Skeletal muscle tissue (tissue), 4 donors: ENCODE results near the gene DLGAP1. TPM values are rescaled to one million over a fixed set of nuclear protein-coding genes. Genes with fewer than 3 reads are reported as not detected.
"Not testable (repeated sequence)": the region's sequence is repeated elsewhere in the genome, so short reads cannot be mapped to it uniquely, and the experiment has no call there.

Source experiments
- H3K27ac ChIP-seq: one replicate; pipeline ENCODE4 v1.7.0; 2013; ENCODE audit warnings: mild to moderate bottlenecking, low read depth, low read length, inconsistent platforms
- H3K27me3 ChIP-seq, 3 donors: one replicate each; pipeline ENCODE4 v1.7.0; 2013; ENCODE audit warnings: low read length in 3 of 3; ENCODE audit not compliant: control insufficient read depth in 3 of 3, insufficient read depth in 3 of 3
- H3K36me3 ChIP-seq, 3 donors: one replicate each; pipeline ENCODE4 v1.7.0; 2013; ENCODE audit warnings: low read length in 3 of 3; ENCODE audit not compliant: control insufficient read depth in 3 of 3, insufficient read depth in 3 of 3
- H3K4me1 ChIP-seq, 3 donors: one replicate each; pipeline ENCODE4 v1.7.0; 2013; ENCODE audit warnings: low read length in 3 of 3, mild to moderate bottlenecking in 3 of 3; ENCODE audit not compliant: control insufficient read depth in 3 of 3, insufficient read depth in 3 of 3
- H3K4me3 ChIP-seq, 3 donors: one replicate each; pipeline ENCODE4 v1.7.0; 2013; ENCODE audit warnings: low read length in 3 of 3
- H3K9ac ChIP-seq, 3 donors: one replicate each; pipeline ENCODE4 v1.7.0; 2013; ENCODE audit warnings: low read length in 3 of 3, mild to moderate bottlenecking in 3 of 3, moderate library complexity in 2 of 3, low read depth in 1 of 3
- H3K9me3 ChIP-seq, 3 donors: one replicate each; pipeline ENCODE4 v1.7.0; 2013; ENCODE audit warnings: low read length in 3 of 3; ENCODE audit not compliant: control insufficient read depth in 3 of 3
- total RNA-seq: library from RNA; depleted of rRNA; stranded (reverse); fragments of >200 nt; gene quantifications from one replicate; pipeline ENCODE4 v1.2.3, GENCODE V29; 2014
- donor health status: Osteomylitis.

The DLGAP1 gene
- total RNA-seq, 1 donor from 2014 or later = 0.52 TPM

GRCh38 chr18:3619222-3619621 lies 835.9 kb downstream of the DLGAP1 start:
- H3K27me3 ChIP-seq = no peaks in the 10 kb centered on the region
- no peak overlapping the region for H3K27ac ChIP-seq
- no peak overlapping the region for H3K9ac ChIP-seq
- peaks cover 0 to 2% (median 0%) of the 10 kb centered on the region in 3 donors for H3K9me3 ChIP-seq
- peaks cover 10 to 17% (median 12%) of the 10 kb centered on the region in 3 donors for H3K4me1 ChIP-seq
- no peak overlapping the region for H3K4me3 ChIP-seq
- no peaks in the 10 kb centered on the region for H3K36me3 ChIP-seq

GRCh38 chr18:3616744-3617143 lies 838.4 kb downstream of the DLGAP1 start:
- Histone ChIP-seq H3K27me3 (no peaks in the 10 kb centered on the region), H3K9ac (no peak overlapping the region), H3K9me3 (peaks cover 0 to 2% (median 0%) of the 10 kb centered on the region in 3 donors), H3K4me3 (no peak overlapping the region), H3K4me1 (no peaks in the 10 kb centered on the region), H3K27ac (no peak overlapping the region), H3K36me3 (no peaks in the 10 kb centered on the region)

- peaks cover 0 to 2% (median 0%) of the 10 kb centered on the region in 3 donors for H3K9me3 ChIP-seq
- H3K4me3 ChIP-seq = no peak overlapping the region
- H3K27me3 ChIP-seq = no peaks in the 10 kb centered on the region
- H3K9ac ChIP-seq = no peak overlapping the region
- no peaks in the 10 kb centered on the region for H3K4me1 ChIP-seq
- no peak overlapping the region for H3K27ac ChIP-seq
- H3K36me3 ChIP-seq = no peaks in the 10 kb centered on the region
Observed at GRCh38 chr18:3616142-3616541, 839.0 kb downstream of the DLGAP1 start.

GRCh38 chr18:3615374-3615985 lies 839.6 kb downstream of the DLGAP1 start:
- no peak overlapping the region for H3K9ac ChIP-seq
- H3K27ac ChIP-seq = no peak overlapping the region
- H3K4me3 ChIP-seq = no peak overlapping the region
- H3K27me3 ChIP-seq = no peaks in the 10 kb centered on the region
- peaks cover 0 to 2% (median 0%) of the 10 kb centered on the region in 3 donors for H3K9me3 ChIP-seq
- no peaks in the 10 kb centered on the region for H3K36me3 ChIP-seq
- no peaks in the 10 kb centered on the region for H3K4me1 ChIP-seq

- Histone ChIP-seq H3K27me3 (no peaks in the 10 kb centered on the region), H3K9ac (no peak overlapping the region), H3K4me3 (no peak overlapping the region), H3K4me1 (no peaks in the 10 kb centered on the region), H3K36me3 (no peaks in the 10 kb centered on the region), H3K27ac (no peak overlapping the region), H3K9me3 (peaks cover 0 to 2% (median 0%) of the 10 kb centered on the region in 3 donors)
Observed at GRCh38 chr18:3612315-3612714, 842.8 kb downstream of the DLGAP1 start.

- Histone ChIP-seq H3K27me3 (no peaks in the 10 kb centered on the region), H3K9me3 (no peaks in the 10 kb centered on the region), H3K27ac (no peak overlapping the region), H3K4me1 (no peaks in the 10 kb centered on the region), H3K4me3 (no peak overlapping the region), H3K9ac (no peak overlapping the region), H3K36me3 (no peaks in the 10 kb centered on the region)
Observed at GRCh38 chr18:3611313-3612090, 843.6 kb downstream of the DLGAP1 start.

- no peaks in the 10 kb centered on the region for H3K9me3 ChIP-seq
- no peak overlapping the region for H3K9ac ChIP-seq
- no peak overlapping the region for H3K4me3 ChIP-seq
- no peak overlapping the region for H3K27ac ChIP-seq
- H3K36me3 ChIP-seq = no peaks in the 10 kb centered on the region
- H3K4me1 ChIP-seq = peaks cover 0 to 6% (median 5%) of the 10 kb centered on the region in 3 donors
- no peaks in the 10 kb centered on the region for H3K27me3 ChIP-seq
Observed at GRCh38 chr18:3610813-3611212, 844.3 kb downstream of the DLGAP1 start.

GRCh38 chr18:3610188-3610708 lies 844.9 kb downstream of the DLGAP1 start:
- Histone ChIP-seq H3K9ac (no peak overlapping the region), H3K27ac (no peak overlapping the region), H3K9me3 (no peaks in the 10 kb centered on the region), H3K27me3 (no peaks in the 10 kb centered on the region), H3K4me1 (peaks cover 0 to 7% (median 6%) of the 10 kb centered on the region in 3 donors), H3K4me3 (no peak overlapping the region), H3K36me3 (no peaks in the 10 kb centered on the region)

- Histone ChIP-seq H3K9ac (no peak overlapping the region), H3K27ac (no peak overlapping the region), H3K36me3 (no peaks in the 10 kb centered on the region), H3K4me3 (no peak overlapping the region), H3K9me3 (no peaks in the 10 kb centered on the region), H3K27me3 (no peaks in the 10 kb centered on the region), H3K4me1 (peaks cover 16 to 24% (median 23%) of the 10 kb centered on the region in 3 donors)
Observed at GRCh38 chr18:3608488-3608887, 846.6 kb downstream of the DLGAP1 start.

GRCh38 chr18:3608099-3608453 lies 847.0 kb downstream of the DLGAP1 start:
- H3K27me3 ChIP-seq, H3K4me3 ChIP-seq, H3K36me3 ChIP-seq, H3K9me3 ChIP-seq, H3K27ac ChIP-seq, H3K9ac ChIP-seq: not testable (repeated sequence)
- peaks cover 19 to 26% (median 24%) of the 10 kb centered on the region in 3 donors for H3K4me1 ChIP-seq
